Measurements from ENCODE around the gene SAFB2.

Gene SAFB2

GRCh38 chr19:5542665-5543064 is 79.9 kb downstream of the SAFB2 start:
- DNase-seq (ENCODE audit: low read depth in 2 of 2): no peak

GRCh38 chr19:5541456-5541855 is 81.1 kb downstream of the SAFB2 start:
- no peak for DNase-seq (ENCODE audit: low read depth in 2 of 2)

- no peak for DNase-seq (ENCODE audit: low read depth in 2 of 2)
These were observed 82.4 kb downstream of the SAFB2 start for GRCh38 chr19:5540208-5540607.

GRCh38 chr19:5537870-5538269 is 84.7 kb downstream of the SAFB2 start:
- DNase-seq (ENCODE audit: low read depth in 2 of 2): no peak

Measured in stimulated activated CD4-positive, alpha-beta T cell treated with anti-CD3 and anti-CD28 coated beads, Interleukin-15, amount 100 ng/mL, for 48 hours (primary cell).